NCI-H82 treated with DMSO at 0.1 percent for 48 hours (cell line): ENCODE results near the gene GNA12.

Experiments used
- DNase-seq: peaks from one replicate; lab custom pipeline; 2025; ENCODE audit not compliant: unreplicated experiment; lab: John Stamatoyannopoulos, UW

GNA12 gene

DNA sequence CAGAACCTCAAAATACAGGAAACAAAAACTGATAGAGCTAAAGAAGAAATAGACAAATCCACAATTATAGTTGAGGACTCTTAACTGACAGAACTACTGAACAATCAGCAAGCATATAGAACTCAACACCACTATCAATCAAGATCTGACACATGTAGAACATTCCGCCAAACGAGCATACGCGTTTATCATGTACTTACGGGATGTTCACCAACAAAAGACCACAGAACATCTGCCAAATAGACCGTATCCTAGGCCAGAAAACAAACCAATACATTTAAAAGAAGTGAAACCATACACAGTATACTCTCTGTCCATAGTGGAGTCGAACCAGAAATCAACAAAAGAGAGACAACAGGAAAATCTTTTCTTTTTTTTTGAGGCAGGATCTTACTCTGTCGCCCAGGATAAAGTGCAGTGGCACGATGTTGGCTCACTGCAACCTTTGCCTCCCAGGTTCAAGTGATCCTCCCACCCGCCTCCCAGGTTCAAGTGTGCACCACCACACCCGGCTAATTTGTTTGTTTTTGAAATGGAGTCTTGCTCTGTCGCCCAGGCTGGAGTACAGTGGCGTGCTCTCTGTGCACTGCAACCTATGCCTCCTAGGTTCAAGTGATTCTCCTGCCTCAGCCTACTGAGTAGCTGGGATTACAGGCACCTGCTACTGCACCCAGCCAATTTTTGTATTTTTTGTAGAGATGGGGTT, 5.1 kb downstream of the GNA12 start:
- DNase-seq: no peak

DNA sequence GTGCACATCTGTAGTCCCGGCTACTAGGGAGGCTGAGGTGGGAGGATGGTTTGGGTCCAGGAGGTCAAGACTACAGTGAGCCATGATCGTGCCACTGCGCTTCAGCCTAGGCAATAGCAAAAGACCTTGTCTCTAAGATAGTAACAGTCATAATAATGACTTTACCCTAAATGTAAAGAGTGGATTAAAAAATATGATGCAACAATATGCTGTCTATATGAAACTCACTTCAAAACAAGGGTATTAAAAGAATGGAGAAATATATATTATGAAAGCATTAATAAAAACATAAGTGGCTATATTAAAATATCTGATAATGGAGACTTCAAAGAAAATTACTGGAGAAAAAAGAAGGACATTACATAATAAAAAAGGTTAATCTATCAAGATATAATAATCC, 5.7 kb downstream of the GNA12 start:
- no peak for DNase-seq

DNA sequence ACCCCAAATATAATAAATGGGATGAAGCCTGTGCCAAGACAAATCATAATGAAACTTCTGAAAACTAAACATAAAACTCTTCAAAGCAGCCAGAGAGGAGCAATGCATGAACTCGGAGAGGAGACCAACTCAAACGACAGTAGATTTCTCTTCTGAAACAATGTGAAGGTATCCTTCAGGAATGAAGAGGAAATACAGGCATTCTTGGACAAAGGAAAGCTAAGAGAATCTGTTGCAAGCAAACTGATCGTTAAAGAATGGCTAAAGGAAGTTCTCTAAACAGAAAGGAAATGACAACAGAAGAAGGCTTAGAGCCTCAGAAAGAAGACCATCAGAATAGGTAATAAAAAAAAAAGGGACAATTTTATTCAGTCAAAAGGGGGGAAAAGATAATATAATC, 6.6 kb downstream of the GNA12 start:
- DNase-seq: no peak

DNA sequence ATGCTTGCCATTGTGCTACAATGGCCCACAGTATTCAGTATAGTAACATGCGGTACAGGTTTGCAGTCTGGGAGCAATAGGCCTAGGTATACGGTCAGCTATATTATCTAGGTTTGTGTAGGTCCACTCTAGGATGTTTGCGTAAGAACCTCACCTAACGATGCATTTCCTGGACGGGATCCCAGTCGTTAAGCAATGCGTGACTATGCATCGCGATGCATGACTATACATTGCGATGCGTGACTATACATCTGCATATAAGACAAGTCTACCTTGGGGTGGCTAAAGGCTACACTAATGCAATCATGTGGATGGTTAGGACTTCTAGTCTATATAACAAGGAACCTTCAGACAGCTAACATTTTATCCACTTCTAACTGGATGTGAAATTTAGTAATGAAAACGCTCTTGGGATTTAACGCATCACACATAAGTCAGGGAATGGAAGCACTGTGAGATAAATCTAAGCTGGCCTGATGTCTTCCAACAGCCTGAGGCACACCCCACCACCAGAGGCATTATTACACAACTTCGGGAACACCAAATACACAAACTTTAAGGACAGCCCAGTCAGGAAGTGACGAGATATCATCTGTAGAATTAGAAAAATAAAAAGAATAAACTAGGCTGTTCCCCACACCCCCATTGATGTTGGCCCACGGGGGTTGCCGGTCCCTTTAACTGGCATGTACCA, 9.2 kb downstream of the GNA12 start:
- no peak for DNase-seq

DNA sequence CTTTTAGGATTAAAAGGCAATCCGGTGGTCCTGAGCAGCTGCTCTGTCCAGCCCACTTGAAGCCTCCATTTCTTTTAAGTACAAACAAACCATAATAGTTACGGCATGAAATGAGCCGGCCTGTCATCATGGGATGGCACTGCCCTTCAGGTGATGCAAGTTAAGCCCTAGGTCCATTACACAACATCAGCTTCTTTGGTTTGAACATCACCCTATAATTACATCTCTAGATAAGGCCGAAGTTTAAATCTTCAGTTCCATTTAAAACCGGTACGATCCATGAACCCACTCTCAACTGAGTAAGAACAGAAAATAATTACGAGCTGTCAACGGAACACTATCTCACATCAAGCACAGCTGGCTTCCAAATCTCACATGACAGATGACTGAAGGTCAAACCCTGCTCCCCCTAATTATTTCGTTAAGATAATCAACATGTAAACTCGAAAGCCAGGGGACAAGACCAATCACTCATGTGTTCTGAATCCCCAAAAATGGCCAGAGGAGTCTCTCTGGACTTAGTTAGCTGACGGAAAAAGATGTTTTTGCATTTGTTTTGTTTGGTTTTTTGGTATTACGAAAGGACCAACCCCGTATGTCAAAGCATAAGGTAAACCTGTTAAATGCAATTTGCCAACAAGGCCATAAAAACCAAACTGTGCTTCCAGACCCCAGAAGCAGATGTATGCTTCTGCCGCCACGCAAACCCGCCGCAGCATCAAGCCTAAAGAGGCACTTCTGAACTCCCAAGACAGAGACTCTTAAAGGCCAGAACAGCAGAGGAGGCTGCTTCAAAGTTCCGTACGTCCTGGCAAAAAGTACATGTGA, 10.8 kb downstream of the GNA12 start:
- no peak for DNase-seq

DNA sequence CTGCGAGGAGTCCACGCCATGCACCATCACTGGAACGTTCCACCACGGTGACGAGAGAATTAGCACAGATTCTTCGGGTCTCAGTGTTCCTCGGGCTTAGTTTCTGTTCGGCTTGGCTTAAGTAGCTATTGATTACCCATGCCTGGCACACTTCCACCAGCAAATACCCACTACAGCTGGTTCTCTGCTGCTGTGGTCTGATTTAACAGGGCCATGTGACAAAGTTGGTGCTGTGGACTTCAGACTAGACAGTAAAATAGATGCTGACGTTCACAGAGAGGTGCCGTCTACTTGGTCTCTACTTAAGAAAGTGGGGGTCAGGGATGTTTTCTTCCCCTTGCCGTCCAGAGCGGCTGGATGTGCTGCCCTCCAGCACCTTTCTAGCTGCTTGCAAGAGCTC, 11.6 kb downstream of the GNA12 start:
- no peak for DNase-seq

DNA sequence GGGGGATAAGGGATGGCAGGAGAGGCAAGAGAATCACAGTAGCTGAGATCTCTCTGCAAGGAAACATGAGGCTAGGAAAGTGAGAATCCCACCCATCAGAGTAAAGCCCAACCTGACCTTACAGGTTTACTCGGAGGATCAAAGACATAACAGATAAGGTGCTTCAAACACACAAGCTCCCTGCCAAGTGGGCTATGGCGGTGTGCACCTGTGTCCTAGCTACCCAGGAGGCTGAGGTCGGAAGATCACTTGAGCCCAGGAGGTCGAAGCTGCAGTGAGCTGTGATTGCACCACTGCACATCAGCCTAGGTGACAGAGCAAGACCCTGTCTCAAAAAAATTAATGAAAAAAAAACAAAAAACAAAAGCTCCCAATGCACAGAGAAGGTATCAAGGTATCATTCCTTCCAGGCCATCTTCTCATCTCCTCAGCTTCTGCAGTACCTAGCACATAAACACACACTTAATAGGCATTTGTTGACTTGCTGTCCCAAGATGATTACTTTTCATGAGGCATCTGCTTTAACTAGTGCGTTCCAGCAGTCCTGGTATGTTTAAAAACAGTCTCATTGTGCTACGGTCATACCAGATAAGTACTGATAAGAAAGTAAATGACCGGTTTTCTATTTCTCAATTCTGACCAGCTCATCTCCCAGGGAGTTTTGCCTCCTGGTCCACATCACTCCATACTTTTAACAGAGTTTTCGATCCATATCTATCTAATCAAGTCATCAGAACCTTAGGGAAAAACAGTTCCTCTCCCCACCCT, 13.3 kb downstream of the GNA12 start:
- no peak for DNase-seq

DNA sequence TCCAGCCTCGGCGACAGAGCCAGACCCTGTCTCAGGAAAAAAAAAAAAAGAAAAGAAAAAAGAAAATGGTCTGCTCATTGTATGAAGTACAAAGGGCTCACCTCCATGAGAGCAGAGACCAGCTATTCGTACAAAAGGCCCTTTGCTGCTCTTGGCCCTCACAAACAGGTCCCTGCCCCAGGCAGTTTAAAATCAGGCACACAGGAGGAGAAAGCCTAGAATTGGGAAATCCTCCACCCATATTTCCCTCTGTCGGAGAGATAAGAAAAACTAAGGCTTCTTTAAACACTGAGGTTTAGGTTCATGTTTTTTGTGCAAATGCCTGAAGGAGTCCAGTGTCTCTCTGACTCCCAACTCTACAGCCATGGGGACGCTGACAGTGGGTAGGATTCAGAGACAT, 15.1 kb downstream of the GNA12 start:
- no peak for DNase-seq

DNA sequence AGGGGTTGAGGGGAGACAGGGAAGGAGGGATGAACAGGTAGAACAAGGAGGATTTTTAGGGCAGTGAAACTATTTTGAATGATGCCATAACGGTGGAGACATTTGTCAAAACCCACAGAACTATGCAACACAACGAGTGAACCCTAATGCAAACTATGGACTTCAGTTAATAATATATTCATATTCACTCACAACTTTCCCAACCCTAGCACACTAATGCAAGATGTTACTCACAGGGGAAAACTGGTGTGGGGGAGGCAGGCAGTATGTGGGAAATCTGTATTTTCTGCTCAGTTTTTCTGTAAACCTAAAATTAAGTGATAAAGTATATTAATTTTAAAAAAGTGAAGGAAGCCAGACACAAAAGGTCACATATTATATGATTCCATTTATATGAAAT, 17.3 kb downstream of the GNA12 start:
- DNase-seq: no peak

DNA sequence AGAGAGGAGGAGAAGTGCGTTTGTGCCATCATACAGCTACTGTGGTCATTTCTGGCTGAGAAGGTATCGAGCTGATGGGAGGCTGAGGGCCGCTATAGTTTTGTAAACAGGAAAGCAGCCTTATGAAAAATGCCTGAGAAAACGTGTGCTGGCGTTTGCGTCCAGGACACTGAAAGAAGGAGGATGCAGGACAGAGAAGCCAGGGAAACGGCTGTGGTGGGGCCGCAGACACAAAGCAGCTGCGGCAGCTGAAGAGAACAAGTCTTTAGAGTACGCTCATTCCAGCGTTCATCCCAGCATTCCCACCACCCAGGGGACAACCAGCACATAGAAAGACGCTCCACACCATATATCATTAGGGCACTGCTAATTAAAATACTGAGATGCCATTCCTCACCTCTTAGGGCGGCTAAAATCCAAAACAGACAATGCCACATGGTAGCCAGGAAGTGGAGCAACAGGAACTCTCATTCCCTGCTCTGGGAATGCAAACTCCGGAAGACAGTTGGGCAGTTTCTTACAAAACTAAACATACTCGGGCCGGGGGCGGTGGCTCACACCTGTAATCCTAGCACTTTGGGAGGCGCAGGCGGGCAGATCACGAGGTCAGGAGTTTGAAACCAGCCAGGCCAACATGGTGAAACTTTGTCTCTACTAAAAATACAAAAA, 18.4 kb downstream of the GNA12 start:
- DNase-seq: no peak

DNA sequence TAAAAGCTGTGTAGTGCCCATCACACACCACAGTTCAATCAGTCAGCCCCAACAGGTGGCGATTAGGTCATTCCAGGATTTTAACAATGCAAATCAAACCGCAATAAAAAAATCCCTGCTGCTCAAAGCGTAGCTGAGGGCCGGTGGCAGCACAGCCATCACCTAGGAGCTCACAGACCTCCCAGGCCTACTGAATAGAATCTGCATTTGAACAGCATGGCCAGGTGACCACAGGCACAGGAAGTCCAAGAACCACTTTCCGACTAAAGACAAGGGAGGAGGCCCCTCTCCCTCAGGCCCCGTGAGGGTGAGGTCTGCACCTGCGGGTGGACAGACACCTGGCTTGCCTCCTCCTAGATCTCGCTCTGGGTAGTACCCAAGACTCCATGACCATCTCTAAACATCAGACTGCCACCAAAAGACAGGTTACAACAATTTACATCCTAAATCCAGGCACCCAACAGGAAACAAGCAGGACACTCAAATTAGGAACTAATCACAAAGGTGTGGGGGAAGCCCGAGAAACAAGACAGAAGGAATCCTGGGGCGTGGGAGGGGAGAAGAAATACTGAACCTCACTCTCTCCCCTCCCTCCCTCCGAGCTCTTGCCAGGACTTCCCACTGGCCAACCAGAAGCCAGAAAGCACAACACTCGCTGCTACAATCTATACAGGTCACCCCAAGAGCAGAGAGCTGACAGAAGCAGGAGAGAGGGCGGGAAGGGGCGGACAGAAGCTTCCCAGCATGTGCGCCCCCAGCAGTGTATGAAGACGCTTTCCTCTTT, 19.2 kb downstream of the GNA12 start:
- no peak for DNase-seq

DNA sequence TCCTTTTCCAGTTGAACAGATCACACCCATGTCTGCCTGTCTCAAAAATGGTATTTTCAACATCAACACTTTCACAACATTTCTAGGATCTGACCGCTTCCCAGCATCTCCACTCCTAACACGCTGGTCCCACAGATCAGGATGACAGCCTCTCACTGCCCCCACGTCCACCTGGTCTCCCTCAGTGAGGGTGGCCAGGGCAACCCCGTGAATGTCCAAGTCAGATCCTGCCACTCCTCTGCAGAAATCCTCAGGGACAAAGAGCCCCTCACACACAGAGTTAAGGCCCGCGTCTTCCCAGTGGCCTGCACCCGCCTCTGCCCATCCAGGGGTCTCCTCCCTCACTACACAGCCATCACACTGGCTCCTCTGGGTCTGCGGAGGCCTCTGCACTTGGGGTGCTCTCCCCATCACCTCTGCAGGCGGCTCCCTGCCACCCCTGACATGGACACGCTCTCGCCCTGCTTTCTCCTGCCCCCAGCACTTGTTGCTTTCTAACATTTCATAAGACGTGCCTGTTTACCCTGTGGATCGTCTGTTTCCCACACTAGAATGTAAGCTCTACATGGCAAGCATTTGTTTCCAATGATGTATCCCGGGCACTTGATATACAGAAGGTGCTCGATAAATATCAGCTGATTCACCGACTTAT, 20.0 kb downstream of the GNA12 start:
- DNase-seq: no peak

DNA sequence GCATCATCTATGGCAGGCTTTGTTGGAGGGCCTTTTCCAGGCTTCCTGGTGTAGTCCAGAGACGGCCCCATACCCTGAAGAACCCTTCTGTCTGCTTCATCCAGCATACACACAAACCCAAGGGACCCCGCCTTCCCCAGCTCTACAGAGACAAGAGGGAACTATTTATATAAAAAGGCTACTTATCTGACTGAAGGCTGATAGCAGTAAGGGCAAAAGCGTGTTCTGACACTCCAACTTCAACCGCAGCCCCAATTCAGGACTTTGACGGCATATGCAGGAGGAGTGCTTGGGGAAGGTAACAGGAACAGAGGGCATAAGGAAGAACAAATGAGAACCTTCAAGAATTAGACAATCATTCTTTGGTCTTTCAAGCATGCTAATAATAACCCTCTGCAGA, 21.0 kb downstream of the GNA12 start:
- no peak for DNase-seq

DNA sequence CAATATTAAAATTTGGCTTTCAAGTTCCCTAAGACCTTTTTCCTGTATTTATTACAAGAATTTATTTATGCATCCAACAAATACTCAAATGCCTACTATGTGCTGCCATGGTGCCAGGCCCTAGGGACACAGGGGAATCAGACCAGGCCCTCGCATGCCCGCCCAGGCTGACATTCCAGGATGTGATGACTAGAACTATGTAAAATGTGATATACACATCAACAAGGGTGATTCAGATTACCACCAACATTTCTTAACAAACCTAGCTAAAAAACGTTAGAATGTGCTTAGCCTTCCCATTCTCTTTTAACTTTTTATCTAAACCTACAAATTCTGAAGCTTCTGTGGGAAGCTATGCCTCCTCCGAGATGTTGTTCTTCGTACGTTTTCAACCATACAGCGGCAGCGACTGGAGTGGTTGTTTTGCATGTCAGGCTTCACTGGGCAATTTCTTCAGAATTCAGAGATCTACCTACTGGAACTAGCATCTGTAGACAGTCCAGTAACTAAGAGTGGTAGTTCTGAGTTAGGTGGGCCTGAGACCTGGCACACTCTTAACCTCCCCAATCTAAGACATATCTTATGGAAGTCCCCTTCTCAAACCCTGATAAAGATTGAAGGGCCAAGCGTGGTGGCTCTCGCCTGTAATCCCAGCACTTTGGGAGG, 22.1 kb downstream of the GNA12 start:
- DNase-seq: no peak

DNA sequence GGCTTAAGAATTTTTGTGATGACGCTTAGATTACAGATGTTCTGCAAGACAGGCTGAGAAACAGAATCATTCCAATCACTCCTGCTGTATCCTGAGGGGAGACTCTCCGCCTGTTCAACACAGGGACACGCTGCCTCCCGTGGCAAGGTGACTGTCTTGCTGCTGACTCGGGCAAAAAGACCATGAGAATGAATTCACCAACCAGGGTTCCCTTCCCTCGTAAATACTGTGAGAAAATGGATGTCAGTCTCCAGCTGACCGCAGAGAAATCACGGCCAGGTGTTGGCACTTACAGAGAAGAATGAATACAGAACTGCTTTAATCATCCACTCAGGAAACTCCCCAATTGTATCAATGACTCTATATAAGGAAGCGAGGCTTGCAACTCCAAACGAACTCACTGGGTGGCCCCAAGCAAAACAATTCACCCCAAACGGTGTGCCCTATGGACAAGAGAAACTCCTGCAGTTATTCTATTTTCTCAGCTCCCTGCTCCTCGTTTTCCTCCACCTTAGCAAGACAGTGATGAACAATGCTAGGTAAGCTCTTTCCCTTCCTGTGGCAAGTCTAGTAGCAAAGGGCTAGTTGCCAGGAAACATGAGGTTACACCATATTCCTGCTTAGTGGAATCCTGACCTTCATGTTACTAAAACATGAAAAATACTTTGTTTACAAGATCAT, 22.8 kb downstream of the GNA12 start:
- DNase-seq: no peak

DNA sequence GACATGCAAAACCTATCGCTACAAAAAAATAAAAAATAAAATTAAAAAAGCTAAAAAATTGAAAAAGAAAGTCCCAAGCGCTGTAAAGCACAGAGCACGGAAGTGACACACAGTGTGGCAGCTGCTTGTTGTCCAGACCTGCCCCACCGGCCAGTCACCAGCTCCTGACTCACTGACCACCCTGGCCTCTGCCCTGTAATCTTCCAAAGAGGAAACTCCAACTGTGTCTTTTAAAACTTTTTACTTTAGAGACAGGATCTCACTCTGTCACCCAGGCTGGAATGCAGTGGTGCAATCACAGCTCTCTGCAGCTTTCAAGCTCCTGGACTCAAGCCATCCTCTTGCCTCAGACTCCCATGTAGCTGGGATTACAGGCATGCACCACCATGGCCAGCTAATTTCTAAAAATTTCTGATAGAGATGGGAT, 23.6 kb downstream of the GNA12 start:
- no peak for DNase-seq

DNA sequence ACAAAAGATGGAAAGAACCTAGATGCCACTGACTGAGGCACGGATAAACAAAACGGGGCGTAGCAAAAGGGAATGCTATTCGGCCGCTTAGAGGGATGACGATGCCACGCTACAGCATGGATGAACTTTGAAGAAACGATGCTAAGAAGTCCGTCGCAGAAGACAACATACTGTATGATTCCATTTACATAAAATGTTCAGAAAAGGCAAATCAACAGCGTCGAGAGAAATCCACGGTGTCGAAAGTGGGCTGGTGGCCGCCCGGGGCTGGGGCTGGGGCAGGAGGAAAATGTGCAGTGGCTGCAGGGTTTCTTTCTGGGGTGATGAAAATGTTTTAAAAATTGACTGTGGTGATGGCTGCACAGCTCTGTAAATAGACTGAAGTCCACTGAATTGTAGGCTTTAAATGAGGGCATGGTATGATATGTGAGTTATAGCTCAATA, 24.1 kb downstream of the GNA12 start:
- DNase-seq: no peak
